Type B pancreatic cell (in vitro differentiated cells): ENCODE results near the gene CD79B. TPM values are rescaled to one million over a fixed set of nuclear protein-coding genes. Genes with fewer than 3 reads are reported as not detected.

Experiments used
- DNase-seq: peaks from one replicate; pipeline ENCODE4 v3.0.0; 2021; ENCODE audit warnings: mixed read lengths; ENCODE audit not compliant: unreplicated experiment; ENCODE audit errors: extremely low spot score
- H3K27ac Mint-ChIP-seq: 2 replicates; pipeline ENCODE4 v1.8.0; 2021; ENCODE audit warnings: mild to moderate bottlenecking, mixed read lengths
- H3K27me3 Mint-ChIP-seq: 2 replicates; pipeline ENCODE4 v1.8.0; 2021; ENCODE audit warnings: mixed read lengths
- H3K36me3 Mint-ChIP-seq: 2 replicates; pipeline ENCODE4 v1.8.0; 2021; ENCODE audit warnings: mixed read lengths
- H3K4me1 Mint-ChIP-seq: one replicate; pipeline ENCODE4 v1.8.0; 2021; ENCODE audit warnings: mixed read lengths; ENCODE audit not compliant: unreplicated experiment
- H3K4me3 Mint-ChIP-seq: 2 replicates; pipeline ENCODE4 v1.8.0; 2021; ENCODE audit warnings: mild to moderate bottlenecking, mixed read lengths
- H3K9me3 Mint-ChIP-seq: 2 replicates; pipeline ENCODE4 v1.8.0; 2021; ENCODE audit warnings: mixed read lengths
- CTCF ChIP-seq: fragments of 200-600 bp; sonication (generic); conservative IDR thresholded peaks from 2 replicates; pipeline ENCODE4 v1.5.0; 2021; ENCODE audit warnings: antibody characterized with exemption, mild to moderate bottlenecking
- total RNA-seq: library from RNA; stranded (reverse); gene quantifications from 2 replicates; pipeline ENCODE4 v1.2.1, GENCODE V29; 2021; ENCODE audit warnings: low replicate concordance

CD79B gene
- total RNA-seq, 1 donor from 2014 or later, result not detected

DNA sequence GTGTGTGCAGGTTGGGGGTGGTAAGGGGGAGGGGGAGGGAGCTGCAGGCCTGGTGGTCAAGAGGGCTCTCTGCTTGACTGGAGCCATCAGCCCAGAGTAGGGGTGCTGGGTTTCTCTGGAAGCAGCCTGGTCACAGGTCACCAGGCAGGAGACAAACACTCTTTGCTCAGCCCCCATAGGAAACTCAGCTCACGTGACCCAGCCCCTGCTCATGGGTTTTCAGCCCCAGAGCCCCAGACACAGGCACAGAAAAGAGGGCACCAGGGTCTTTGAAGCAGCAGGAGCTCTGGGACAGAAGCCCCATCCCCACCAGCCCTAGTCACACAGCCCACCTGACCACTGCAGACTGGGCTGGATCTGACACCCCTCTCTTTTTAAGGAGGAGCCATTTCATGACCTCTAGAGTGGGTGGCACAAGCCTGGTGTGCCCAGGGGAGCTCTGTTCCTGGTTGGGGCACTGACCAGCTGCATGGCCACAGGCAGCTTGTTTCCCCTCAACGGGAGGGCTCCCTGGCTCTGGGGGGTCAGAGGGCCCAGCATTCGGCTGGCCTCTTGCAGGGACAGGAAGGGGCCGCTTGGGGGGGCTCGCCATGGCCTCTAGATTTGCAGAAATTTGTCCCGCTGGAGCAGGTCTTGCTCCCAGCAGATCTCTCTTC, 13.8 kb upstream of the CD79B start:
- DNase-seq, result no peak
- H3K36me3 Mint-ChIP-seq, result no peaks in the 10 kb centered on the region
- TF ChIP-seq CTCF, result no peak
- no peaks in the 10 kb centered on the region for H3K4me1 Mint-ChIP-seq
- no peak overlapping the region for H3K4me3 Mint-ChIP-seq
- H3K9me3 Mint-ChIP-seq, result no peaks in the 10 kb centered on the region
- peaks cover 1% of the 10 kb centered on the region for H3K27me3 Mint-ChIP-seq
- H3K27ac Mint-ChIP-seq, result no peak overlapping the region

GRCh38 chr17:63944736-63945499, 12.8 kb upstream of the CD79B start:
- H3K4me3 Mint-ChIP-seq, result no peak overlapping the region
- H3K27me3 Mint-ChIP-seq, result no peaks in the 10 kb centered on the region
- H3K36me3 Mint-ChIP-seq, result no peaks in the 10 kb centered on the region

DNA sequence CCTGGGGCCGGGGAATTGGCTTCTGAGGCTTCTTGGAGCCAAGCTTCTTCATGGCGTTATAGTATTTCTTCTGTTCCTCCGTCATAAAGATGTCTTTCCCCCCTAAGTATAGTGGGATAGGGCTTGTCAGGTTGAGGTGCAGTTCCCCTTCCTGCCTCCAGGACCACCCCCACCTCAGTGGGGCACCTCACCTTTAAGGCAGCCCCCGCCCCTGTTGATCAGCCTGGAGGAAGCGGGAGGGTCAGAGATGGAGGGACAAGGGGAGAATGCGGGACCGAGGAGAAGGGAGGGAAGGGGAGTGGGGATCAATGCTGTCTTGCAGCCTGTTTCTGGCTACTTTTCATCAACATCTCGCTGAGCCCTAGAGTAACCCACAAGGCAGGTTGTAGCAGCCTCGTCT, 11.6 kb upstream of the CD79B start:
- no peaks in the 10 kb centered on the region for H3K4me1 Mint-ChIP-seq

More at GRCh38 chr17:63944736-63945499, 12.8 kb upstream of the CD79B start:
- Mint-ChIP-seq H3K27ac (no peak overlapping the region), H3K4me1 (no peaks in the 10 kb centered on the region), H3K9me3 (no peaks in the 10 kb centered on the region)
- TF ChIP-seq CTCF, result no peak
- DNase-seq, result no peak

GRCh38 chr17:63942309-63942985, 10.3 kb upstream of the CD79B start:
- Mint-ChIP-seq H3K4me1 (no peaks in the 10 kb centered on the region), H3K9me3 (no peaks in the 10 kb centered on the region), H3K36me3 (no peaks in the 10 kb centered on the region), H3K27me3 (no peaks in the 10 kb centered on the region), H3K27ac (no peak overlapping the region), H3K4me3 (no peak overlapping the region)
- DNase-seq, result no peak
- TF ChIP-seq CTCF, result no peak

More for the DNA sequence above, 11.6 kb upstream of the CD79B start:
- Mint-ChIP-seq H3K27me3 (no peaks in the 10 kb centered on the region), H3K9me3 (no peaks in the 10 kb centered on the region), H3K4me3 (no peak overlapping the region), H3K27ac (no peak overlapping the region), H3K36me3 (no peaks in the 10 kb centered on the region)
- no peak for DNase-seq
- peak; percentile 44 for TF ChIP-seq CTCF

GRCh38 chr17:63941751-63942150, 9.6 kb upstream of the CD79B start:
- H3K27me3 Mint-ChIP-seq, result no peaks in the 10 kb centered on the region
- no peaks in the 10 kb centered on the region for H3K4me1 Mint-ChIP-seq
- H3K27ac Mint-ChIP-seq, result no peak overlapping the region
- no peaks in the 10 kb centered on the region for H3K9me3 Mint-ChIP-seq
- no peaks in the 10 kb centered on the region for H3K36me3 Mint-ChIP-seq
- TF ChIP-seq CTCF, result no peak
- DNase-seq, result no peak
- H3K4me3 Mint-ChIP-seq, result no peak overlapping the region
